ENCODE measurements around the gene ACOXL.

The ACOXL gene

GRCh38 chr2:111099402-111099801 is 367.0 kb downstream of the ACOXL start:
- DNase-seq (ENCODE audit: low read depth, low spot score) = no peak
- no peak overlapping the region for H3K4me3 ChIP-seq (ENCODE audit: low read depth, low read length)
- in situ Hi-C loops (cut with HindIII; ENCODE audit: low sequenced_read_pairs) = no loop called here
- no peak for TF ChIP-seq CTCF (IDR thresholded peaks at IDR 0.05; ENCODE audit: low read depth, low read length)

- in situ Hi-C loops (cut with HindIII; ENCODE audit: low sequenced_read_pairs) = no loop called here
- no peak overlapping the region for H3K4me3 ChIP-seq (ENCODE audit: low read depth, low read length)
- DNase-seq (ENCODE audit: low read depth, low spot score) = no peak
- no peak for TF ChIP-seq CTCF (IDR thresholded peaks at IDR 0.05; ENCODE audit: low read depth, low read length)
Measured at GRCh38 chr2:111100087-111100764, 367.9 kb downstream of the ACOXL start.

GRCh38 chr2:111100765-111101162 is 368.4 kb downstream of the ACOXL start:
- in situ Hi-C loops (cut with HindIII; ENCODE audit: low sequenced_read_pairs) = no loop called here
- H3K4me3 ChIP-seq (ENCODE audit: low read depth, low read length) = no peak overlapping the region
- no peak for TF ChIP-seq CTCF (IDR thresholded peaks at IDR 0.05; ENCODE audit: low read depth, low read length)
- DNase-seq (ENCODE audit: low read depth, low spot score) = no peak

GRCh38 chr2:111101592-111101991 is 369.2 kb downstream of the ACOXL start:
- TF ChIP-seq CTCF (IDR thresholded peaks at IDR 0.05; ENCODE audit: low read depth, low read length) = no peak
- DNase-seq (ENCODE audit: low read depth, low spot score) = no peak
- no peak overlapping the region for H3K4me3 ChIP-seq (ENCODE audit: low read depth, low read length)
- in situ Hi-C loops (cut with HindIII; ENCODE audit: low sequenced_read_pairs) = no loop called here

- DNase-seq (ENCODE audit: low read depth, low spot score) = no peak
- in situ Hi-C loops (cut with HindIII; ENCODE audit: low sequenced_read_pairs) = no loop called here
- no peak overlapping the region for H3K4me3 ChIP-seq (ENCODE audit: low read depth, low read length)
- TF ChIP-seq CTCF (IDR thresholded peaks at IDR 0.05; ENCODE audit: low read depth, low read length) = no peak
Measured at GRCh38 chr2:111102216-111102615, 369.8 kb downstream of the ACOXL start.

GRCh38 chr2:111105926-111106325 is 373.6 kb downstream of the ACOXL start:
- no peak for TF ChIP-seq CTCF (IDR thresholded peaks at IDR 0.05; ENCODE audit: low read depth, low read length)

More at GRCh38 chr2:111105926-111106325, 373.6 kb downstream of the ACOXL start:
- in situ Hi-C loops (cut with HindIII; ENCODE audit: low sequenced_read_pairs) = no loop called here
- no peak for DNase-seq (ENCODE audit: low read depth, low spot score)
- H3K4me3 ChIP-seq (ENCODE audit: low read depth, low read length) = no peak overlapping the region

Data from astrocyte of the spinal cord (primary cell).